SJSA1 (cell line): ENCODE measurements around the gene PJA1. TPM values are rescaled to one million over a fixed set of nuclear protein-coding genes. Genes with fewer than 3 reads are reported as not detected.

Experiments
- DNase-seq, 2 experiments: peaks; one replicate each; pipeline ENCODE4 v3.0.0-alpha.2; 2015 to 2020; ENCODE audit warnings: low spot score in 2 of 2, low read depth in 1 of 2
- H3K27ac ChIP-seq: fragments of 250-450 bp; sonication (Bioruptor Pico); 2 replicates; pipeline ENCODE4 v1.5.1; 2020; ENCODE audit warnings: mild to moderate bottlenecking, moderate library complexity
- H3K27me3 ChIP-seq: fragments of 250-450 bp; sonication (Bioruptor Pico); replicated peaks from 2 replicates; pipeline ENCODE4 v1.5.1; 2020; ENCODE audit warnings: mild to moderate bottlenecking, moderate library complexity
- H3K36me3 ChIP-seq: fragments of 250-450 bp; sonication (Bioruptor Pico); 2 replicates; pipeline ENCODE4 v1.5.1; 2020; ENCODE audit warnings: mild to moderate bottlenecking
- H3K4me1 ChIP-seq: fragments of 250-450 bp; sonication (Bioruptor Pico); replicated peaks from 2 replicates; pipeline ENCODE4 v1.6.1; 2021; ENCODE audit warnings: mild to moderate bottlenecking
- H3K4me3 ChIP-seq: fragments of 250-450 bp; sonication (Bioruptor Pico); 2 replicates; pipeline ENCODE4 v1.5.1; 2020; ENCODE audit warnings: mild to moderate bottlenecking
- H3K9me3 ChIP-seq: fragments of 250-450 bp; sonication (Bioruptor Pico); replicated peaks from 2 replicates; pipeline ENCODE4 v1.5.1; 2020; ENCODE audit warnings: mild to moderate bottlenecking
- total RNA-seq: library from RNA; depleted of rRNA; stranded (reverse); fragments of >200 nt; shearing (Covaris generic); gene quantifications from 2 replicates; pipeline ENCODE4 v1.2.3, GENCODE V29; 2014; rRNA removed

Gene PJA1
- 30.2 and 38.3 TPM in 2 replicates for total RNA-seq

GRCh38 chrX:69165087-69165651 lies at the start of gene PJA1:
Gene PJA1, minus strand, starts transcription at chrX:69165453. Its CDS starts 2,380 bp downstream, at chrX:69163073.
- Histone ChIP-seq H3K36me3 (peaks cover 11% of the 10 kb centered on the region; the same call in 1 of the 2 replicates), H3K4me3 (peak within 1 kb of the TSS; percentile 70), H3K27ac (peak within 1 kb of the TSS; percentile 32; the same call in 1 of the 2 replicates), H3K4me1 (no peaks in the 10 kb centered on the region), H3K9me3 (no peaks in the 10 kb centered on the region), H3K27me3 (no peaks in the 10 kb centered on the region)
- peak; percentile 60 to 66 for DNase-seq

GRCh38 chrX:69214463-69214862 lies 49.2 kb upstream of the PJA1 start:
- Histone ChIP-seq H3K4me1 (no peaks in the 10 kb centered on the region), H3K27ac (no peak overlapping the region), H3K27me3 (no peaks in the 10 kb centered on the region)

GRCh38 chrX:69211701-69212100 lies 46.4 kb upstream of the PJA1 start:
- no peaks in the 10 kb centered on the region for H3K4me1 ChIP-seq
- no peak overlapping the region for H3K4me3 ChIP-seq
- no peak overlapping the region for H3K27ac ChIP-seq
- no peak for DNase-seq
- no peaks in the 10 kb centered on the region for H3K27me3 ChIP-seq
- no peaks in the 10 kb centered on the region for H3K36me3 ChIP-seq
- H3K9me3 ChIP-seq, result no peaks in the 10 kb centered on the region

More at GRCh38 chrX:69214463-69214862, 49.2 kb upstream of the PJA1 start:
- H3K4me3 ChIP-seq, result no peak overlapping the region
- no peaks in the 10 kb centered on the region for H3K36me3 ChIP-seq
- H3K9me3 ChIP-seq, result no peaks in the 10 kb centered on the region
- no peak for DNase-seq

- Histone ChIP-seq H3K4me3 (no peak overlapping the region), H3K4me1 (no peaks in the 10 kb centered on the region), H3K36me3 (no peaks in the 10 kb centered on the region), H3K27ac (no peak overlapping the region), H3K27me3 (no peaks in the 10 kb centered on the region), H3K9me3 (no peaks in the 10 kb centered on the region)
- no peak for DNase-seq
Measured at GRCh38 chrX:69210581-69210980, 45.3 kb upstream of the PJA1 start.

GRCh38 chrX:69207216-69207615 lies 42.0 kb upstream of the PJA1 start:
- Histone ChIP-seq H3K27me3 (no peaks in the 10 kb centered on the region), H3K9me3 (no peaks in the 10 kb centered on the region)

GRCh38 chrX:69203638-69204037 lies 38.4 kb upstream of the PJA1 start:
- Histone ChIP-seq H3K27me3 (no peaks in the 10 kb centered on the region), H3K36me3 (no peaks in the 10 kb centered on the region), H3K4me1 (no peaks in the 10 kb centered on the region), H3K9me3 (no peaks in the 10 kb centered on the region), H3K4me3 (no peak overlapping the region), H3K27ac (no peak overlapping the region)
- no peak for DNase-seq

More at GRCh38 chrX:69207216-69207615, 42.0 kb upstream of the PJA1 start:
- Histone ChIP-seq H3K27ac (no peak overlapping the region), H3K36me3 (no peaks in the 10 kb centered on the region), H3K4me3 (no peak overlapping the region), H3K4me1 (no peaks in the 10 kb centered on the region)
- DNase-seq, result no peak

- H3K27ac ChIP-seq, result no peak overlapping the region
- no peak overlapping the region for H3K4me3 ChIP-seq
Measured at GRCh38 chrX:69197690-69198089, 32.4 kb upstream of the PJA1 start.

GRCh38 chrX:69196666-69197065 lies 31.4 kb upstream of the PJA1 start:
- Histone ChIP-seq H3K4me3 (no peak overlapping the region), H3K36me3 (no peaks in the 10 kb centered on the region), H3K27ac (no peak overlapping the region), H3K4me1 (no peaks in the 10 kb centered on the region), H3K9me3 (no peaks in the 10 kb centered on the region), H3K27me3 (no peaks in the 10 kb centered on the region)
- DNase-seq, result no peak

More at GRCh38 chrX:69197690-69198089, 32.4 kb upstream of the PJA1 start:
- no peaks in the 10 kb centered on the region for H3K4me1 ChIP-seq
- no peaks in the 10 kb centered on the region for H3K27me3 ChIP-seq
- H3K9me3 ChIP-seq, result no peaks in the 10 kb centered on the region
- H3K36me3 ChIP-seq, result no peaks in the 10 kb centered on the region
- no peak for DNase-seq

GRCh38 chrX:69195810-69196209 lies 30.6 kb upstream of the PJA1 start:
- no peak overlapping the region for H3K4me3 ChIP-seq
- no peaks in the 10 kb centered on the region for H3K4me1 ChIP-seq
- H3K9me3 ChIP-seq, result no peaks in the 10 kb centered on the region
- H3K36me3 ChIP-seq, result no peaks in the 10 kb centered on the region
- no peaks in the 10 kb centered on the region for H3K27me3 ChIP-seq
- DNase-seq, result no peak
- no peak overlapping the region for H3K27ac ChIP-seq

- Histone ChIP-seq H3K9me3 (no peaks in the 10 kb centered on the region), H3K36me3 (no peaks in the 10 kb centered on the region), H3K4me3 (no peak overlapping the region), H3K27me3 (no peaks in the 10 kb centered on the region), H3K27ac (no peak overlapping the region), H3K4me1 (no peaks in the 10 kb centered on the region)
- no peak for DNase-seq
Measured at GRCh38 chrX:69195192-69195591, 29.9 kb upstream of the PJA1 start.

GRCh38 chrX:69192603-69193002 lies 27.4 kb upstream of the PJA1 start:
- Histone ChIP-seq H3K27ac (no peak overlapping the region), H3K9me3 (no peaks in the 10 kb centered on the region), H3K27me3 (no peaks in the 10 kb centered on the region), H3K4me1 (no peaks in the 10 kb centered on the region), H3K36me3 (no peaks in the 10 kb centered on the region), H3K4me3 (no peak overlapping the region)
- no peak for DNase-seq

GRCh38 chrX:69189576-69190371 lies 24.5 kb upstream of the PJA1 start:
- DNase-seq, result no peak
- no peaks in the 10 kb centered on the region for H3K9me3 ChIP-seq
- no peak overlapping the region for H3K4me3 ChIP-seq
- H3K36me3 ChIP-seq, result no peaks in the 10 kb centered on the region
- no peak overlapping the region for H3K27ac ChIP-seq
- H3K27me3 ChIP-seq, result no peaks in the 10 kb centered on the region
- H3K4me1 ChIP-seq, result no peaks in the 10 kb centered on the region

GRCh38 chrX:69186651-69187050 lies 21.4 kb upstream of the PJA1 start:
- Histone ChIP-seq H3K27ac (no peak overlapping the region), H3K4me3 (no peak overlapping the region), H3K9me3 (no peaks in the 10 kb centered on the region), H3K4me1 (no peaks in the 10 kb centered on the region), H3K36me3 (no peaks in the 10 kb centered on the region), H3K27me3 (no peaks in the 10 kb centered on the region)
- no peak for DNase-seq

- Histone ChIP-seq H3K36me3 (no peaks in the 10 kb centered on the region), H3K4me1 (no peaks in the 10 kb centered on the region), H3K27me3 (no peaks in the 10 kb centered on the region), H3K9me3 (no peaks in the 10 kb centered on the region), H3K27ac (no peak overlapping the region), H3K4me3 (no peak overlapping the region)
- no peak for DNase-seq
Measured at GRCh38 chrX:69185886-69186285, 20.6 kb upstream of the PJA1 start.
